Measurements from ENCODE around the gene TGM4. TPM values are rescaled to one million over a fixed set of nuclear protein-coding genes. Genes with fewer than 3 reads are reported as not detected.

The TGM4 gene
- total and polyA plus RNA-seq, 10 of the 15 experiments (the other 5 are each of a cell fraction or from before 2014, with no cell fraction given), result not detected

DNA sequence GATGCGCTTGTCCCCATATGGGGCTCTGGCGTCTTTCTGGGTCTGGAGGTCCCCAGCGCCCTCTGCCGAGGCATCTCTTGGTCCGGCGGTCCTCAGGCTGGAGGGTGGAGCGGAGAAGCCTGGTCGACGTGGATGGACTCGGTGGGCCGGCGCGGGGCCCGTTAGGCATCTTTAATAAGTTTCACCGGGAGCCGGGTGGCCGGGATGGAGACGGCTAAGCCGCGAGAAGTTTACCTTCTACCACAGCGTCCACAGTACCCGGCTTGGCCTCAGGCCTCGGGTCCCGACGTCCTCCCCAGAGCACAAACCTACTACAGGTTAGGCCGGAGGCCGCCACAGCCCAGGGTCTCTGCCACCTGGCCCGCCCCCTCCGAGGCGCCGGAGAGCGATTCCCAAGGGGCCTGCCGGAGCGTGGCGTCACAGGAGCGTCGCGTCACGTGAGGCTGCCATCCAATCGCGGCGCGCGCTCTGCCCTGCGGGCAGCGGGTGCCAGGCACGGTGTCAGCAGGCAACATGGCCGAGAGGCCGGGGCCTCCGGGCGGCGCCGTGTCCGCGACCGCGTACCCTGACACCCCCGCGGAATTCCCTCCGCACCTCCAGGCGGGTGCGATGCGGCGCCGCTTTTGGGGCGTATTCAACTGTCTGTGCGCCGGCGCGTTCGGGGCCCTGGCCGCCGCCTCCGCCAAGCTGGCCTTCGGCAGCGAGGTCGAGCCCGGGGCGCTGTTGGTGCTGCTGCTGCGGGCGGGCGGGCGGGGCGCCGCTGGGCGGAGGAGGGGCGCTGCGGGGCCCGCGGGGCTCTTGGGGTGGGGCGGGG is 12.8 kb upstream of the TGM4 start, which contains the start of gene TMEM42 (continued):
- peak; percentile 73; the same call in 1 of the 2 replicates for TF ChIP-seq ZNF207 (IDR thresholded peaks at IDR 0.05; ENCODE audit: borderline replicate concordance)
- TF ChIP-seq RAD51 (IDR thresholded peaks at IDR 0.05), result peak; percentile 92
- TF ChIP-seq, protein P1, sequence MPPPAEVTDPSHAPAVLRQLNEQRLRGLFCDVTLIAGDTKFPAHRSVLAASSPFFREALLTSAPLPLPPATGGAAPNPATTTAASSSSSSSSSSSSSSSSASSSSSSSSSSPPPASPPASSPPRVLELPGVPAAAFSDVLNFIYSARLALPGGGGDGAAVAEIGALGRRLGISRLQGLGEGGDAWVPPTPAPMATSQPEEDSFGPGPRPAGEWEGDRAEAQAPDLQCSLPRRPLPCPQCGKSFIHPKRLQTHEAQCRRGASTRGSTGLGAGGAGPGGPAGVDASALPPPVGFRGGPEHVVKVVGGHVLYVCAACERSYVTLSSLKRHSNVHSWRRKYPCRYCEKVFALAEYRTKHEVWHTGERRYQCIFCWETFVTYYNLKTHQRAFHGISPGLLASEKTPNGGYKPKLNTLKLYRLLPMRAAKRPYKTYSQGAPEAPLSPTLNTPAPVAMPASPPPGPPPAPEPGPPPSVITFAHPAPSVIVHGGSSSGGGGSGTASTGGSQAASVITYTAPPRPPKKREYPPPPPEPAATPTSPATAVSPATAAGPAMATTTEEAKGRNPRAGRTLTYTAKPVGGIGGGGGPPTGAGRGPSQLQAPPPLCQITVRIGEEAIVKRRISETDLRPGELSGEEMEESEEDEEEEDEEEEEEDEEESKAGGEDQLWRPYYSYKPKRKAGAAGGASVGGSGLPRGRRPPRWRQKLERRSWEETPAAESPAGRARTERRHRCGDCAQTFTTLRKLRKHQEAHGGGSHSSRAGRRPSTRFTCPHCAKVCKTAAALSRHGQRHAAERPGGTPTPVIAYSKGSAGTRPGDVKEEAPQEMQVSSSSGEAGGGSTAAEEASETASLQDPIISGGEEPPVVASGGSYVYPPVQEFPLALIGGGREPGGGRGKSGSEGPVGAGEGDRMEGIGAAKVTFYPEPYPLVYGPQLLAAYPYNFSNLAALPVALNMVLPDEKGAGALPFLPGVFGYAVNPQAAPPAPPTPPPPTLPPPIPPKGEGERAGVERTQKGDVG (CRISPR knock-in tag; IDR thresholded peaks at IDR 0.05), result no peak
- no peak for TF ChIP-seq MEF2A (IDR thresholded peaks at IDR 0.05; ENCODE audit: insufficient read depth, low read depth, low read length)
- TF ChIP-seq PML (IDR thresholded peaks at IDR 0.05; ENCODE audit: low read length), result peak; percentile 20; the same call in 1 of the 2 replicates
- TF ChIP-seq, protein P2, sequence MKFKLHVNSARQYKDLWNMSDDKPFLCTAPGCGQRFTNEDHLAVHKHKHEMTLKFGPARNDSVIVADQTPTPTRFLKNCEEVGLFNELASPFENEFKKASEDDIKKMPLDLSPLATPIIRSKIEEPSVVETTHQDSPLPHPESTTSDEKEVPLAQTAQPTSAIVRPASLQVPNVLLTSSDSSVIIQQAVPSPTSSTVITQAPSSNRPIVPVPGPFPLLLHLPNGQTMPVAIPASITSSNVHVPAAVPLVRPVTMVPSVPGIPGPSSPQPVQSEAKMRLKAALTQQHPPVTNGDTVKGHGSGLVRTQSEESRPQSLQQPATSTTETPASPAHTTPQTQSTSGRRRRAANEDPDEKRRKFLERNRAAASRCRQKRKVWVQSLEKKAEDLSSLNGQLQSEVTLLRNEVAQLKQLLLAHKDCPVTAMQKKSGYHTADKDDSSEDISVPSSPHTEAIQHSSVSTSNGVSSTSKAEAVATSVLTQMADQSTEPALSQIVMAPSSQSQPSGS (IDR thresholded peaks at IDR 0.05; ENCODE audit: low read length), result no peak
- TF ChIP-seq POLR2A (IDR thresholded peaks at IDR 0.05; ENCODE audit: low read depth, low read length), result peak; percentile 96
- TF ChIP-seq GABPA (IDR thresholded peaks at IDR 0.05; ENCODE audit: low read depth), result no peak
- TF ChIP-seq, protein P3, sequence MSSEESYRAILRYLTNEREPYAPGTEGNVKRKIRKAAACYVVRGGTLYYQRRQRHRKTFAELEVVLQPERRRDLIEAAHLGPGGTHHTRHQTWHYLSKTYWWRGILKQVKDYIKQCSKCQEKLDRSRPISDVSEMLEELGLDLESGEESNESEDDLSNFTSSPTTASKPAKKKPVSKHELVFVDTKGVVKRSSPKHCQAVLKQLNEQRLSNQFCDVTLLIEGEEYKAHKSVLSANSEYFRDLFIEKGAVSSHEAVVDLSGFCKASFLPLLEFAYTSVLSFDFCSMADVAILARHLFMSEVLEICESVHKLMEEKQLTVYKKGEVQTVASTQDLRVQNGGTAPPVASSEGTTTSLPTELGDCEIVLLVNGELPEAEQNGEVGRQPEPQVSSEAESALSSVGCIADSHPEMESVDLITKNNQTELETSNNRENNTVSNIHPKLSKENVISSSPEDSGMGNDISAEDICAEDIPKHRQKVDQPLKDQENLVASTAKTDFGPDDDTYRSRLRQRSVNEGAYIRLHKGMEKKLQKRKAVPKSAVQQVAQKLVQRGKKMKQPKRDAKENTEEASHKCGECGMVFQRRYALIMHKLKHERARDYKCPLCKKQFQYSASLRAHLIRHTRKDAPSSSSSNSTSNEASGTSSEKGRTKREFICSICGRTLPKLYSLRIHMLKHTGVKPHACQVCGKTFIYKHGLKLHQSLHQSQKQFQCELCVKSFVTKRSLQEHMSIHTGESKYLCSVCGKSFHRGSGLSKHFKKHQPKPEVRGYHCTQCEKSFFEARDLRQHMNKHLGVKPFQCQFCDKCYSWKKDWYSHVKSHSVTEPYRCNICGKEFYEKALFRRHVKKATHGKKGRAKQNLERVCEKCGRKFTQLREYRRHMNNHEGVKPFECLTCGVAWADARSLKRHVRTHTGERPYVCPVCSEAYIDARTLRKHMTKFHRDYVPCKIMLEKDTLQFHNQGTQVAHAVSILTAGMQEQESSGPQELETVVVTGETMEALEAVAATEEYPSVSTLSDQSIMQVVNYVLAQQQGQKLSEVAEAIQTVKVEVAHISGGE (CRISPR knock-in tag; IDR thresholded peaks at IDR 0.05), result no peak
- TF ChIP-seq, protein P4, sequence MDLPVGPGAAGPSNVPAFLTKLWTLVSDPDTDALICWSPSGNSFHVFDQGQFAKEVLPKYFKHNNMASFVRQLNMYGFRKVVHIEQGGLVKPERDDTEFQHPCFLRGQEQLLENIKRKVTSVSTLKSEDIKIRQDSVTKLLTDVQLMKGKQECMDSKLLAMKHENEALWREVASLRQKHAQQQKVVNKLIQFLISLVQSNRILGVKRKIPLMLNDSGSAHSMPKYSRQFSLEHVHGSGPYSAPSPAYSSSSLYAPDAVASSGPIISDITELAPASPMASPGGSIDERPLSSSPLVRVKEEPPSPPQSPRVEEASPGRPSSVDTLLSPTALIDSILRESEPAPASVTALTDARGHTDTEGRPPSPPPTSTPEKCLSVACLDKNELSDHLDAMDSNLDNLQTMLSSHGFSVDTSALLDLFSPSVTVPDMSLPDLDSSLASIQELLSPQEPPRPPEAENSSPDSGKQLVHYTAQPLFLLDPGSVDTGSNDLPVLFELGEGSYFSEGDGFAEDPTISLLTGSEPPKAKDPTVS (IDR thresholded peaks at IDR 0.05; ENCODE audit: low read depth, low read length), result no peak
- TF ChIP-seq KLF5 (IDR thresholded peaks at IDR 0.05; ENCODE audit: partially characterized antibody), result peak; percentile 61
- TF ChIP-seq HDGF (IDR thresholded peaks at IDR 0.05), result no peak
- TF ChIP-seq DPF2 (IDR thresholded peaks at IDR 0.05), result peak; percentile 65; the same call in 1 of the 2 replicates
- TF ChIP-seq CHD4 (IDR thresholded peaks at IDR 0.05), result no peak
- TF ChIP-seq ESRRA (IDR thresholded peaks at IDR 0.05; ENCODE audit: low read length), result no peak
- TF ChIP-seq ASH2L (IDR thresholded peaks at IDR 0.05; ENCODE audit: borderline replicate concordance, low read depth), result no peak; the same call in 1 of the 2 replicates
- TF ChIP-seq, protein P5, sequence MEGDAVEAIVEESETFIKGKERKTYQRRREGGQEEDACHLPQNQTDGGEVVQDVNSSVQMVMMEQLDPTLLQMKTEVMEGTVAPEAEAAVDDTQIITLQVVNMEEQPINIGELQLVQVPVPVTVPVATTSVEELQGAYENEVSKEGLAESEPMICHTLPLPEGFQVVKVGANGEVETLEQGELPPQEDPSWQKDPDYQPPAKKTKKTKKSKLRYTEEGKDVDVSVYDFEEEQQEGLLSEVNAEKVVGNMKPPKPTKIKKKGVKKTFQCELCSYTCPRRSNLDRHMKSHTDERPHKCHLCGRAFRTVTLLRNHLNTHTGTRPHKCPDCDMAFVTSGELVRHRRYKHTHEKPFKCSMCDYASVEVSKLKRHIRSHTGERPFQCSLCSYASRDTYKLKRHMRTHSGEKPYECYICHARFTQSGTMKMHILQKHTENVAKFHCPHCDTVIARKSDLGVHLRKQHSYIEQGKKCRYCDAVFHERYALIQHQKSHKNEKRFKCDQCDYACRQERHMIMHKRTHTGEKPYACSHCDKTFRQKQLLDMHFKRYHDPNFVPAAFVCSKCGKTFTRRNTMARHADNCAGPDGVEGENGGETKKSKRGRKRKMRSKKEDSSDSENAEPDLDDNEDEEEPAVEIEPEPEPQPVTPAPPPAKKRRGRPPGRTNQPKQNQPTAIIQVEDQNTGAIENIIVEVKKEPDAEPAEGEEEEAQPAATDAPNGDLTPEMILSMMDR (IDR thresholded peaks at IDR 0.05 in 2 of 3, conservative IDR thresholded peaks at IDR 0.05 in 1 of 3; ENCODE audit: control insufficient read depth in 2 of 3, extremely low read depth in 1 of 3, insufficient read depth in 1 of 3, low read depth in 3 of 3, low read length in 3 of 3), result peak in 1 of 3 experiments; percentile 44; a peak in 2 of 6 replicates
- no peak for TF ChIP-seq ETV6 (conservative IDR thresholded peaks at IDR 0.05 in 1 of 2, IDR thresholded peaks at IDR 0.05 in 1 of 2; ENCODE audit: borderline replicate concordance in 1 of 2, low read depth in 1 of 2)

Measured in GM12878 (cell line).